Vagina (tissue), 2 donors: ENCODE measurements around the gene LYL1.

Source experiments
- POLR2AphosphoS5 ChIP-seq, 2 donors: sonication (generic); formaldehyde crosslinking; IDR thresholded peaks; one replicate each; pipeline ENCODE4 v1.9.0; 2017; ENCODE audit warnings: antibody characterized with exemption in 2 of 2, mild to moderate bottlenecking in 2 of 2, low read depth in 1 of 2; ENCODE audit not compliant: insufficient read depth in 1 of 2
- TF ChIP-seq, protein P1 (sequence below), 3 experiments: fragments of 450-650 bp in 2 of 3; fragments of 200-600 bp in 1 of 3; sonication (generic) in 1 of 3; IDR thresholded peaks; one replicate each; pipeline ENCODE4 v1.5.1; 2017 to 2019; ENCODE audit warnings: antibody characterized with exemption in 3 of 3, mild to moderate bottlenecking in 2 of 3, moderate library complexity in 2 of 3

DNA sequence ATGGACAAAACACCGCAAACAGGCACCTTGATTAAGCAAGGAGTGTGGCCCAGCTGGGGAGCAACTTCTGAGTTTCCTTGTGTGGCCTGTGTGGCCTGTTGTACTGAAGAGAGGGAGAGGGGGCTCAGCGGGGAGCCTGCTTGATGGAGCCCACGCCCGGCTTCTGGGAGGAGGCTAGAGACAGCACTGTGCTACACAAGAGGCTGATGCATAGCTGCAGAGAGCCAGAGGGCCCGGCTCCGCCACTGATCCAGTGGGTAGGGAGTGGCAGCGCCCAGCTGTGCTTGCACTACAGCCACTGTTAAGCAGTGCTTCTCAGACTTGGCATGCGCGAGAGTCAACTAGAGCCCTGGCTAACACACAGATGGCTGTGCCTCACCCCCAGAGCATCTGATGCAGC, 19.0 kb downstream of the LYL1 start:
- TF ChIP-seq, protein P1, sequence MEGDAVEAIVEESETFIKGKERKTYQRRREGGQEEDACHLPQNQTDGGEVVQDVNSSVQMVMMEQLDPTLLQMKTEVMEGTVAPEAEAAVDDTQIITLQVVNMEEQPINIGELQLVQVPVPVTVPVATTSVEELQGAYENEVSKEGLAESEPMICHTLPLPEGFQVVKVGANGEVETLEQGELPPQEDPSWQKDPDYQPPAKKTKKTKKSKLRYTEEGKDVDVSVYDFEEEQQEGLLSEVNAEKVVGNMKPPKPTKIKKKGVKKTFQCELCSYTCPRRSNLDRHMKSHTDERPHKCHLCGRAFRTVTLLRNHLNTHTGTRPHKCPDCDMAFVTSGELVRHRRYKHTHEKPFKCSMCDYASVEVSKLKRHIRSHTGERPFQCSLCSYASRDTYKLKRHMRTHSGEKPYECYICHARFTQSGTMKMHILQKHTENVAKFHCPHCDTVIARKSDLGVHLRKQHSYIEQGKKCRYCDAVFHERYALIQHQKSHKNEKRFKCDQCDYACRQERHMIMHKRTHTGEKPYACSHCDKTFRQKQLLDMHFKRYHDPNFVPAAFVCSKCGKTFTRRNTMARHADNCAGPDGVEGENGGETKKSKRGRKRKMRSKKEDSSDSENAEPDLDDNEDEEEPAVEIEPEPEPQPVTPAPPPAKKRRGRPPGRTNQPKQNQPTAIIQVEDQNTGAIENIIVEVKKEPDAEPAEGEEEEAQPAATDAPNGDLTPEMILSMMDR (IDR thresholded peaks at IDR 0.05): no peak
- TF ChIP-seq POLR2AphosphoS5 (IDR thresholded peaks at IDR 0.05; ENCODE audit: insufficient read depth in 1 of 2, low read depth in 1 of 2): no peak
